GM23338 (cell line): ENCODE measurements around the gene RAD21L1. TPM values are rescaled to one million over a fixed set of nuclear protein-coding genes. Genes with fewer than 3 reads are reported as not detected.

Experiments
- ATAC-seq: fragments of 200-7000 bp; cut with Tn5 transposase; 3 replicates; pipeline ENCODE4 v1.9.1; 2020
- DNase-seq: peaks from one replicate; pipeline ENCODE4 v3.0.0-alpha.2; 2015; ENCODE audit warnings: low spot score
- H2AFZ ChIP-seq: fragments of 200-600 bp; sonication (generic); 2 replicates; pipeline ENCODE4 v1.8.0; 2016; ENCODE audit warnings: antibody characterized with exemption, mild to moderate bottlenecking, moderate library complexity
- H3F3A ChIP-seq: fragments of 200-600 bp; sonication (generic); replicated peaks from 2 replicates; pipeline ENCODE4 v1.8.0; 2017; ENCODE audit warnings: antibody characterized with exemption, mixed run types, low read depth
- H3K27ac ChIP-seq: fragments of 200-600 bp; sonication (generic); 2 replicates; pipeline ENCODE4 v1.6.1; 2016; ENCODE audit warnings: low read depth
- H3K27me3 ChIP-seq: fragments of 200-600 bp; sonication (generic); 2 replicates; pipeline ENCODE4 v1.8.0; 2016; ENCODE audit warnings: mild to moderate bottlenecking, mixed run types, moderate library complexity; ENCODE audit not compliant: insufficient read depth
- H3K36me3 ChIP-seq: fragments of 200-600 bp; sonication (generic); 2 replicates; pipeline ENCODE4 v1.8.0; 2016; ENCODE audit warnings: mild to moderate bottlenecking; ENCODE audit not compliant: insufficient read depth
- H3K4me1 ChIP-seq: fragments of 200-600 bp; sonication (generic); 2 replicates; pipeline ENCODE4 v1.8.0; 2016; ENCODE audit warnings: mild to moderate bottlenecking, moderate library complexity; ENCODE audit not compliant: insufficient read depth
- H3K4me2 ChIP-seq: fragments of 200-600 bp; sonication (generic); 2 replicates; pipeline ENCODE4 v1.7.1; 2017; ENCODE audit warnings: mixed run types
- H3K4me3 ChIP-seq: fragments of 200-600 bp; sonication (generic); 2 replicates; pipeline ENCODE4 v1.6.1; 2016; ENCODE audit warnings: mixed run types
- H3K79me2 ChIP-seq: fragments of 200-600 bp; sonication (generic); replicated peaks from 2 replicates; pipeline ENCODE4 v1.8.0; 2017; ENCODE audit warnings: mild to moderate bottlenecking; ENCODE audit not compliant: insufficient read depth
- H3K9me2 ChIP-seq: fragments of 200-600 bp; sonication (generic); 2 replicates; pipeline ENCODE4 v1.8.0; 2017; ENCODE audit not compliant: insufficient read depth
- H4K20me1 ChIP-seq: fragments of 200-600 bp; sonication (generic); replicated peaks from 2 replicates; pipeline ENCODE4 v1.8.0; 2017; ENCODE audit warnings: mild to moderate bottlenecking; ENCODE audit not compliant: insufficient read depth
- H3K27ac Mint-ChIP-seq: 2 replicates; pipeline ENCODE4 v1.8.0; 2020; ENCODE audit warnings: inconsistent platforms, mild to moderate bottlenecking, moderate library complexity, mixed read lengths
- H3K27me3 Mint-ChIP-seq: 3 replicates; pipeline ENCODE4 v1.8.0; 2022; ENCODE audit warnings: low read depth, mild to moderate bottlenecking, moderate library complexity, mixed read lengths, inconsistent platforms; ENCODE audit not compliant: insufficient read depth, poor library complexity
- H3K36me3 Mint-ChIP-seq: 3 replicates; pipeline ENCODE4 v1.8.0; 2021; ENCODE audit warnings: low read depth, mild to moderate bottlenecking, inconsistent platforms, moderate library complexity, mixed read lengths
- H3K4me1 Mint-ChIP-seq: 3 replicates; pipeline ENCODE4 v1.8.0; 2020; ENCODE audit warnings: mild to moderate bottlenecking, inconsistent platforms, mixed read lengths
- H3K4me3 Mint-ChIP-seq: 3 replicates; pipeline ENCODE4 v1.8.0; 2021; ENCODE audit warnings: moderate library complexity, mild to moderate bottlenecking, inconsistent platforms, mixed read lengths
- H3K9me3 Mint-ChIP-seq: 3 replicates; pipeline ENCODE4 v1.8.0; 2020; ENCODE audit warnings: moderate library complexity, mild to moderate bottlenecking, inconsistent platforms, mixed read lengths
- CREB1 ChIP-seq: fragments of 250-450 bp; sonication (Bioruptor Pico); IDR thresholded peaks from 2 replicates; pipeline ENCODE4 v1.5.0; 2020; ENCODE audit warnings: low read depth, mild to moderate bottlenecking, moderate library complexity
- EZH2 ChIP-seq: fragments of 200-600 bp; sonication (generic); IDR thresholded peaks from one replicate; pipeline ENCODE4 v1.8.0; 2017; ENCODE audit warnings: antibody characterized with exemption, mild to moderate bottlenecking, low read depth; ENCODE audit not compliant: unreplicated experiment
- EZH2phosphoT487 ChIP-seq: fragments of 200-600 bp; sonication (generic); IDR thresholded peaks from one replicate; pipeline ENCODE4 v1.8.1; 2018; ENCODE audit warnings: antibody characterized with exemption; ENCODE audit not compliant: unreplicated experiment
- JUNB ChIP-seq: IDR thresholded peaks from one replicate; pipeline ENCODE4 v1.6.1; 2016; ENCODE audit warnings: antibody characterized with exemption; ENCODE audit not compliant: unreplicated experiment
- NANOG ChIP-seq: IDR thresholded peaks from 2 replicates; pipeline ENCODE4 v1.6.1; 2016; ENCODE audit warnings: antibody characterized with exemption, borderline replicate concordance
- POLR2AphosphoS5 ChIP-seq: IDR thresholded peaks from 2 replicates; pipeline ENCODE4 v1.6.1; 2016; ENCODE audit warnings: antibody characterized with exemption, low read depth
- STAT1 ChIP-seq: IDR thresholded peaks from one replicate; pipeline ENCODE4 v1.6.1; 2016; ENCODE audit warnings: antibody characterized with exemption; ENCODE audit not compliant: unreplicated experiment
- ZNF114 ChIP-seq: fragments of 250-450 bp; sonication (Bioruptor Pico); IDR thresholded peaks from 2 replicates; pipeline ENCODE4 v1.5.0; 2020; ENCODE audit warnings: mild to moderate bottlenecking, moderate library complexity
- ZNF331 ChIP-seq: fragments of 250-450 bp; sonication (Bioruptor Pico); IDR thresholded peaks from 2 replicates; pipeline ENCODE4 v1.5.0; 2020; ENCODE audit warnings: low read depth, mild to moderate bottlenecking, moderate library complexity
- polyA plus RNA-seq: library from polyadenylated mRNA; unstranded; fragments of >200 nt; fragmentation: Nextera tagmentation; extraction: Ambion mirVana; gene quantifications from 2 replicates; pipeline ENCODE4 v1.2.1, GENCODE V29; 2016
- total RNA-seq: library from RNA; depleted of rRNA; stranded (reverse); fragments of >200 nt; shearing (Covaris generic); gene quantifications from 2 replicates; pipeline ENCODE4 v1.2.3, GENCODE V29; 2014
- TF ChIP-seq, protein P1 (sequence below): IDR thresholded peaks from one replicate; pipeline ENCODE4 v1.6.1; 2018; ENCODE audit warnings: antibody characterized with exemption; ENCODE audit not compliant: unreplicated experiment
- TF ChIP-seq, protein P2 (sequence below): fragments of 250-450 bp; sonication (Bioruptor Pico); IDR thresholded peaks from 2 replicates; pipeline ENCODE4 v1.5.0; 2020; ENCODE audit warnings: mild to moderate bottlenecking, moderate library complexity
- TF ChIP-seq, protein P3 (sequence below), 2 experiments: fragments of 200-600 bp in 1 of 2; sonication (generic) in 1 of 2; conservative IDR thresholded peaks; 2 replicates each; pipeline versions ENCODE4 v1.5.1 to v1.6.1; 2016 to 2017; ENCODE audit warnings: antibody characterized with exemption in 2 of 2, low read depth in 2 of 2, mild to moderate bottlenecking in 2 of 2, moderate library complexity in 1 of 2
- TF ChIP-seq, protein P4 (sequence below): IDR thresholded peaks from 2 replicates; pipeline ENCODE4 v1.6.1; 2016; ENCODE audit warnings: antibody characterized with exemption

RAD21L1 gene
- total and polyA plus RNA-seq, 2 experiments from 2014 or later: 0.10 to 0.95 TPM

DNA sequence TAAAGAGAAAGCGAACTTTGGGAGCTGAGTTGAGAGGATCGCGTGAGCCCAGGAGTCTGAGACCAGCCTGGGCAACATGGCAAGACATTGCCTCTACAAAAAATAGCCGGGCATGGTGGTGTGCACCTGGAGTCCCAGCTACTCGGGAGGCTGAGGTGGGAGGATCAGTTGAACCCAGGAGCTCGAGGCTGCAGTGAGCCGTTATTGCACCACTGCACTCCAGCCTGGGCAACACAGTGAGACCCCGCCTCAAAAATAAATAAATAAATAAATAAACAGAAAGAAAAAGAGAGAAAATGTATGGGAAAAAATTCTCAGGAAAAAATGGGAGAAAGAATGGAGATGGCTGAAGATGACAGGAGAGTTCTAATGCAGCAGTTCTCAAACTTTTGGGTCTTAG lies 20.0 kb upstream of the RAD21L1 start:
- Histone ChIP-seq H4K20me1 (no peaks in the 10 kb centered on the region; the same call in 1 of the 2 replicates), H2AFZ (no peak overlapping the region), H3F3A (no peaks in the 10 kb centered on the region), H3K27ac (no peak overlapping the region), H3K9me2 (no peaks in the 10 kb centered on the region), H3K36me3 (no peaks in the 10 kb centered on the region), H3K27me3 (no peaks in the 10 kb centered on the region), H3K4me3 (no peak overlapping the region), H3K4me1 (no peaks in the 10 kb centered on the region), H3K79me2 (no peaks in the 10 kb centered on the region), H3K4me2 (no peak overlapping the region)
- no peaks in the 10 kb centered on the region for H3K36me3 Mint-ChIP-seq
- TF ChIP-seq JUNB: no peak
- no peak for TF ChIP-seq POLR2AphosphoS5
- no peak for TF ChIP-seq ZNF331
- TF ChIP-seq EZH2phosphoT487: no peak
- TF ChIP-seq ZNF114: no peak
- TF ChIP-seq, protein P1, sequence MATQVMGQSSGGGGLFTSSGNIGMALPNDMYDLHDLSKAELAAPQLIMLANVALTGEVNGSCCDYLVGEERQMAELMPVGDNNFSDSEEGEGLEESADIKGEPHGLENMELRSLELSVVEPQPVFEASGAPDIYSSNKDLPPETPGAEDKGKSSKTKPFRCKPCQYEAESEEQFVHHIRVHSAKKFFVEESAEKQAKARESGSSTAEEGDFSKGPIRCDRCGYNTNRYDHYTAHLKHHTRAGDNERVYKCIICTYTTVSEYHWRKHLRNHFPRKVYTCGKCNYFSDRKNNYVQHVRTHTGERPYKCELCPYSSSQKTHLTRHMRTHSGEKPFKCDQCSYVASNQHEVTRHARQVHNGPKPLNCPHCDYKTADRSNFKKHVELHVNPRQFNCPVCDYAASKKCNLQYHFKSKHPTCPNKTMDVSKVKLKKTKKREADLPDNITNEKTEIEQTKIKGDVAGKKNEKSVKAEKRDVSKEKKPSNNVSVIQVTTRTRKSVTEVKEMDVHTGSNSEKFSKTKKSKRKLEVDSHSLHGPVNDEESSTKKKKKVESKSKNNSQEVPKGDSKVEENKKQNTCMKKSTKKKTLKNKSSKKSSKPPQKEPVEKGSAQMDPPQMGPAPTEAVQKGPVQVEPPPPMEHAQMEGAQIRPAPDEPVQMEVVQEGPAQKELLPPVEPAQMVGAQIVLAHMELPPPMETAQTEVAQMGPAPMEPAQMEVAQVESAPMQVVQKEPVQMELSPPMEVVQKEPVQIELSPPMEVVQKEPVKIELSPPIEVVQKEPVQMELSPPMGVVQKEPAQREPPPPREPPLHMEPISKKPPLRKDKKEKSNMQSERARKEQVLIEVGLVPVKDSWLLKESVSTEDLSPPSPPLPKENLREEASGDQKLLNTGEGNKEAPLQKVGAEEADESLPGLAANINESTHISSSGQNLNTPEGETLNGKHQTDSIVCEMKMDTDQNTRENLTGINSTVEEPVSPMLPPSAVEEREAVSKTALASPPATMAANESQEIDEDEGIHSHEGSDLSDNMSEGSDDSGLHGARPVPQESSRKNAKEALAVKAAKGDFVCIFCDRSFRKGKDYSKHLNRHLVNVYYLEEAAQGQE: no peak
- no peak for TF ChIP-seq EZH2
- TF ChIP-seq NANOG: no peak
- TF ChIP-seq STAT1: no peak
- no peak for TF ChIP-seq CREB1
- TF ChIP-seq, protein P2, sequence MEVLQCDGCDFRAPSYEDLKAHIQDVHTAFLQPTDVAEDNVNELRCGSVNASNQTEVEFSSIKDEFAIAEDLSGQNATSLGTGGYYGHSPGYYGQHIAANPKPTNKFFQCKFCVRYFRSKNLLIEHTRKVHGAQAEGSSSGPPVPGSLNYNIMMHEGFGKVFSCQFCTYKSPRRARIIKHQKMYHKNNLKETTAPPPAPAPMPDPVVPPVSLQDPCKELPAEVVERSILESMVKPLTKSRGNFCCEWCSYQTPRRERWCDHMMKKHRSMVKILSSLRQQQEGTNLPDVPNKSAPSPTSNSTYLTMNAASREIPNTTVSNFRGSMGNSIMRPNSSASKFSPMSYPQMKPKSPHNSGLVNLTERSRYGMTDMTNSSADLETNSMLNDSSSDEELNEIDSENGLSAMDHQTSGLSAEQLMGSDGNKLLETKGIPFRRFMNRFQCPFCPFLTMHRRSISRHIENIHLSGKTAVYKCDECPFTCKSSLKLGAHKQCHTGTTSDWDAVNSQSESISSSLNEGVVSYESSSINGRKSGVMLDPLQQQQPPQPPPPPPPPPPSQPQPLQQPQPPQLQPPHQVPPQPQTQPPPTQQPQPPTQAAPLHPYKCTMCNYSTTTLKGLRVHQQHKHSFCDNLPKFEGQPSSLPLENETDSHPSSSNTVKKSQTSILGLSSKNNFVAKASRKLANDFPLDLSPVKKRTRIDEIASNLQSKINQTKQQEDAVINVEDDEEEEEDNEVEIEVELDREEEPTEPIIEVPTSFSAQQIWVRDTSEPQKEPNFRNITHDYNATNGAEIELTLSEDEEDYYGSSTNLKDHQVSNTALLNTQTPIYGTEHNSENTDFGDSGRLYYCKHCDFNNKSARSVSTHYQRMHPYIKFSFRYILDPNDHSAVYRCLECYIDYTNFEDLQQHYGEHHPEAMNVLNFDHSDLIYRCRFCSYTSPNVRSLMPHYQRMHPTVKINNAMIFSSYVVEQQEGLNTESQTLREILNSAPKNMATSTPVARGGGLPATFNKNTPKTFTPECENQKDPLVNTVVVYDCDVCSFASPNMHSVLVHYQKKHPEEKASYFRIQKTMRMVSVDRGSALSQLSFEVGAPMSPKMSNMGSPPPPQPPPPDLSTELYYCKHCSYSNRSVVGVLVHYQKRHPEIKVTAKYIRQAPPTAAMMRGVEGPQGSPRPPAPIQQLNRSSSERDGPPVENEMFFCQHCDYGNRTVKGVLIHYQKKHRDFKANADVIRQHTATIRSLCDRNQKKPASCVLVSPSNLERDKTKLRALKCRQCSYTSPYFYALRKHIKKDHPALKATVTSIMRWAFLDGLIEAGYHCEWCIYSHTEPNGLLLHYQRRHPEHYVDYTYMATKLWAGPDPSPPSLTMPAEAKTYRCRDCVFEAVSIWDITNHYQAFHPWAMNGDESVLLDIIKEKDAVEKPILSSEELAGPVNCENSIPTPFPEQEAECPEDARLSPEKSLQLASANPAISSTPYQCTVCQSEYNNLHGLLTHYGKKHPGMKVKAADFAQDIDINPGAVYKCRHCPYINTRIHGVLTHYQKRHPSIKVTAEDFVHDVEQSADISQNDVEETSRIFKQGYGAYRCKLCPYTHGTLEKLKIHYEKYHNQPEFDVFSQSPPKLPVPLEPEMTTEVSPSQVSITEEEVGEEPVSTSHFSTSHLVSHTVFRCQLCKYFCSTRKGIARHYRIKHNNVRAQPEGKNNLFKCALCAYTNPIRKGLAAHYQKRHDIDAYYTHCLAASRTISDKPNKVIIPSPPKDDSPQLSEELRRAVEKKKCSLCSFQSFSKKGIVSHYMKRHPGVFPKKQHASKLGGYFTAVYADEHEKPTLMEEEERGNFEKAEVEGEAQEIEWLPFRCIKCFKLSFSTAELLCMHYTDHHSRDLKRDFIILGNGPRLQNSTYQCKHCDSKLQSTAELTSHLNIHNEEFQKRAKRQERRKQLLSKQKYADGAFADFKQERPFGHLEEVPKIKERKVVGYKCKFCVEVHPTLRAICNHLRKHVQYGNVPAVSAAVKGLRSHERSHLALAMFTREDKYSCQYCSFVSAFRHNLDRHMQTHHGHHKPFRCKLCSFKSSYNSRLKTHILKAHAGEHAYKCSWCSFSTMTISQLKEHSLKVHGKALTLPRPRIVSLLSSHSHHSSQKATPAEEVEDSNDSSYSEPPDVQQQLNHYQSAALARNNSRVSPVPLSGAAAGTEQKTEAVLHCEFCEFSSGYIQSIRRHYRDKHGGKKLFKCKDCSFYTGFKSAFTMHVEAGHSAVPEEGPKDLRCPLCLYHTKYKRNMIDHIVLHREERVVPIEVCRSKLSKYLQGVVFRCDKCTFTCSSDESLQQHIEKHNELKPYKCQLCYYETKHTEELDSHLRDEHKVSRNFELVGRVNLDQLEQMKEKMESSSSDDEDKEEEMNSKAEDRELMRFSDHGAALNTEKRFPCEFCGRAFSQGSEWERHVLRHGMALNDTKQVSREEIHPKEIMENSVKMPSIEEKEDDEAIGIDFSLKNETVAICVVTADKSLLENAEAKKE (CRISPR knock-in tag): no peak
- TF ChIP-seq, protein P3, sequence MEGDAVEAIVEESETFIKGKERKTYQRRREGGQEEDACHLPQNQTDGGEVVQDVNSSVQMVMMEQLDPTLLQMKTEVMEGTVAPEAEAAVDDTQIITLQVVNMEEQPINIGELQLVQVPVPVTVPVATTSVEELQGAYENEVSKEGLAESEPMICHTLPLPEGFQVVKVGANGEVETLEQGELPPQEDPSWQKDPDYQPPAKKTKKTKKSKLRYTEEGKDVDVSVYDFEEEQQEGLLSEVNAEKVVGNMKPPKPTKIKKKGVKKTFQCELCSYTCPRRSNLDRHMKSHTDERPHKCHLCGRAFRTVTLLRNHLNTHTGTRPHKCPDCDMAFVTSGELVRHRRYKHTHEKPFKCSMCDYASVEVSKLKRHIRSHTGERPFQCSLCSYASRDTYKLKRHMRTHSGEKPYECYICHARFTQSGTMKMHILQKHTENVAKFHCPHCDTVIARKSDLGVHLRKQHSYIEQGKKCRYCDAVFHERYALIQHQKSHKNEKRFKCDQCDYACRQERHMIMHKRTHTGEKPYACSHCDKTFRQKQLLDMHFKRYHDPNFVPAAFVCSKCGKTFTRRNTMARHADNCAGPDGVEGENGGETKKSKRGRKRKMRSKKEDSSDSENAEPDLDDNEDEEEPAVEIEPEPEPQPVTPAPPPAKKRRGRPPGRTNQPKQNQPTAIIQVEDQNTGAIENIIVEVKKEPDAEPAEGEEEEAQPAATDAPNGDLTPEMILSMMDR (conservative IDR thresholded peaks at IDR 0.05; ENCODE audit: low read depth in 2 of 2): no peak
- TF ChIP-seq, protein P4, sequence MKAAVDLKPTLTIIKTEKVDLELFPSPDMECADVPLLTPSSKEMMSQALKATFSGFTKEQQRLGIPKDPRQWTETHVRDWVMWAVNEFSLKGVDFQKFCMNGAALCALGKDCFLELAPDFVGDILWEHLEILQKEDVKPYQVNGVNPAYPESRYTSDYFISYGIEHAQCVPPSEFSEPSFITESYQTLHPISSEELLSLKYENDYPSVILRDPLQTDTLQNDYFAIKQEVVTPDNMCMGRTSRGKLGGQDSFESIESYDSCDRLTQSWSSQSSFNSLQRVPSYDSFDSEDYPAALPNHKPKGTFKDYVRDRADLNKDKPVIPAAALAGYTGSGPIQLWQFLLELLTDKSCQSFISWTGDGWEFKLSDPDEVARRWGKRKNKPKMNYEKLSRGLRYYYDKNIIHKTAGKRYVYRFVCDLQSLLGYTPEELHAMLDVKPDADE: no peak
- H3K4me1 Mint-ChIP-seq: no peaks in the 10 kb centered on the region
- DNase-seq: no peak
- H3K9me3 Mint-ChIP-seq: no peaks in the 10 kb centered on the region
- ATAC-seq: no peak
- H3K4me3 Mint-ChIP-seq: no peak overlapping the region
- no peak overlapping the region for H3K27ac Mint-ChIP-seq
- H3K27me3 Mint-ChIP-seq: peaks cover 3% of the 10 kb centered on the region
